Purkinje cell (primary cell): Measurements from ENCODE around the gene PPP1R12A. TPM values are rescaled to one million over a fixed set of nuclear protein-coding genes. Genes with fewer than 3 reads are reported as not detected.

Source experiments
- polyA plus RNA-seq: library from polyadenylated mRNA; unstranded; fragments of >200 nt; fragmentation: Nextera tagmentation; gene quantifications from 2 replicates; pipeline ENCODE4 v1.2.1, GENCODE V29; 2014

The PPP1R12A gene
- polyA plus RNA-seq = 73.9 and 79.1 TPM in 2 replicates

GRCh38 chr12:79935021-79935623 lies at the start of gene PPP1R12A:
Gene PPP1R12A, minus strand, starts transcription at chr12:79935097. Its CDS starts 166 bp downstream, at chr12:79934931.

Other genes starting within 250 kb of the PPP1R12A start
- 0.07 and 1.1 TPM in 2 replicates for gene PAWR, start 244.1 kb downstream of the PPP1R12A start, polyA plus RNA-seq
- 0.07 TPM in 1 of 2 replicates, not detected in the other for gene OTOGL, start 164.4 kb upstream of the PPP1R12A start, polyA plus RNA-seq